Activated CD8-positive, alpha-beta memory T cell treated with anti-CD3 and anti-CD28 coated beads, Interleukin-2, amount 50 U/mL, for 24 hours (primary cell): ENCODE data around the gene KNOP1.
"Not testable (repeated sequence)": the region's sequence is repeated elsewhere in the genome, so short reads cannot be mapped to it uniquely, and the experiment has no call there.

ENCODE experiments used
- DNase-seq: peaks from one replicate; pipeline ENCODE4 v3.0.0-alpha.2; 2020; ENCODE audit errors: extremely low read depth

Gene KNOP1

DNA sequence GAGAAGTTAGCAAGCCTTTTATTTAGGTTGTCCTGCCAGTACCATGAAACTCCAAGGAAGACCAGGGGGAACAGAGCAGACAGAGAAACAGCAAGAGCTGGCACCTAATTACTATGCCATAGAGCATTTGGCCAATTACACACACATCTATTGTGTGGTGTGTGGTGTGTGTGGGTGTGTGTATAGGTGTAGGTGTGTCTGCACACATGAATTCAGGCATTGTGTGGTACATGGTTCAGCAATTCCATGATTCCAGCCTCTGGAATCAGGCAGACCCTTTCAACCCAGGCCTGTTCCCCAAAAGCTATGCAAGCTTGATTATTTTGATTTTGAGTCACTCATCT is 25.8 kb upstream of the KNOP1 start:
- DNase-seq, result no peak

DNA sequence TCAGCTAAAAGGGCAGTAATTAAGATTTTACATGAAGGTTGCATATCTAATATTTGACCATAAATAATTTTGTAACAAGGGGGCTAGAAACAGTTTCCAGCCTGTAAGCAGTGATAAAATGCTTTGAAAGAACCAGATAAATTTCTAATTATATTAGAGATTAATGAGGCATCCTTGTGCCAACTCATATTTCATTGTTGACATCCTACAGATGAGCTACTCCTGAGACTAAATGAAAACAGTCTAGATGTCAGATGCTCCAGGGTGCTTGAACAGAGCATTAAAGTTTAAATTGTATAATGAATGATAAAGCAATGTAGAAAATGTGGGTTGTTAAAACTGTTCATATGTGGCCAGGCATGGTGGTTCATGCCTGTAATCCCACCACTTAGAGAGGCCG is 23.3 kb upstream of the KNOP1 start:
- no peak for DNase-seq

DNA sequence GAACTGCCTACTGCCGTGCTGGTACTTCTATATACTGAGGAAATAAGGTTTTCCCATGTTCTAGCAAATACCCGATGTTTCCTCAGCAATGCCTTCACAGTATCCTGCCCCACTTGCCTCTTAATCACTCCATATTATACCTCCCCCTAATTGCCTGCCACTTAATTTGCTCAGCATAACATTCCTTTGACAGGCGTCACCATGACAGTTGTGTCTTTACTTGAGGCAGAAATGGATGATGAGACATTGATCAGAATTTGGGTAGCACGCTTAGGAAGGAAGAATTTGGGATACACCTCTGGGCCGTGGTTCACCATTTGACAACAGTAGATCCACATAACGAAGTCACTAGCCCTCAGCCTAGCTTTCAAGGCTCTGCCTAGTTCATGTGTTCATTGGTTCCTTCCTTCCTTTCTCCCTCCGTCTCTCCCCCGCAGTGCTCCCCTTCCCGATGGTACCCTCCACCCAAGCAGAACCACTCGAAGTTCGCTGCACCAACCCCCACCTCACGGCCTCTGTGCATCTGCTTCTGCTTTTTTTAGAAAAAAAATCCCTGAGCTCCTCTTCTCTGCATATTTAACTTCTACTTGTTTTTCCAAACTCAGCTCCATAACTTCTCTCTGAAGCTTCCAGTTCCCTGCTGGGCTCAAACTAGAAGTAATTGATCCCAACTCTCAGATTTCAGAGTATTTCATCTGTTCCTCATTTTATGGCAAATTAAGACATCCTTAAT is 19.4 kb upstream of the KNOP1 start:
- DNase-seq, result no peak

DNA sequence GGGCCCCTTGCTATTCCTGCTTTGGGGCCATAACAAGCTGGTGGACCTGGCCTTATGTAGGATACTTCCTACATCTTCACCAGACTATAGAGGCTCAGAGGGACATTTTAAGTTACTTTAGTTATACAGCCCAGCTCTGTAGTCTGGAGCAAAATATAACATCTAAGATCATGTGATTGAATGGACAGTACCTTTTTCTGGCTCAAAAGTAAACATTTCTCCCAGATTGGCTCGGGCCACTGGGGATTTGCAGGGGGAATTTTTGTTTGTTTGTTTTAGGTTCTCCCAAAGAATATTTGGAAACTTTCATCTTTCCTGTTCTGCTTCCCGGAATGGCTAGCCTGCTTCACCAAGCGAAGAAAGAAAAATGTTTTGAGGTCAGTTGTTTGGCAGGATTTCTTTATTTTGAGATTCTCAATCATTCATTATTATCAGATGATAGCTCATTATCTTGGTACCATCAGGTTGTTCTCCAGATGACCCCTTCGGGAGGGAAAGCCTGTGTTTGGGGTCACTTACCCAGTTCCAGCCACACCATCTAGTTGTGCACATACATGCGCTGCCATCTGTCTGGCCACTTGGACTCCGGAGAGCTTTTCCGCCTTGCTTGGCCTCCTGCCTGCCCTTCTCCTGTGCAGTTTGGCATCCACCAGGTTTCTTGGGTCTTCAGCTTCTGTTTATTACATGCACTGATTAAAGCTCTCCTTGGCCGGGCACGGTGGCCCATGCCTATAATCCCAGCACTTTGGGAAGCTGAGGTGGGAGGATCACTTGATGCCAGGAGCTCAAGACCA is 17.2 kb upstream of the KNOP1 start:
- DNase-seq, result no peak

DNA sequence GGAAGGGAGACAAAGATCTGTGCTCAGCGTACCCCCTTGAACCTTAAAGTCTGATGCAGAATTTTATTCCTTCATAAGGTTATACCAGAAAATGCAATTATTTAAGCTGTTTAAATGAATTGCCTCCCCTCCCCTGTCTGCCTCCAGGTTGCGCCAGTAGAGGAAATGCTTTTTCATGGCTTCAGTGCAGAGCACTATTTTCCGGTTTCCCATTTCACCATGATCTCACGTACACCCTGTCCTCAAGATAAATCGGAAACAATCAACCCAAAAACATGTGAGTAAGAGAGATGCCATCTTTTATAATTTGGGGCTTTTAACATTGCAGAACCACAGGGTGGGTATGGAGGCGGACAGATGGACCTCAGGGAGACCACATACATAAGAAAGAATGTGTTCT is 15.5 kb upstream of the KNOP1 start:
- no peak for DNase-seq

DNA sequence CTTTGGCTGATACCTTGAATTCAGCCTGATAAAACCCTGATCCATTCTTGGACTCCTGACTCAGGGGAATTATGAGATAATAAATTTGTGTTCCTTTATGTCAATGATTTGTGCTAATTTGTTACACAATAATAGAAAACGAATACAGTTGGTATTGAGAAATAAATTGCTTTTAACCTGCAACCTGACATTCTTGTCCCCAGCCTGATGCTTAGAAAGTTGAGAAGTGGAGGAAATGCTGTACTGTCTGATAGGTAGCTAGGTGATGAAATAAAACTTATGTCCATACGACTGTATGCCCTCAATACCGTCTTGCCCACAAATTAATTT is 10.6 kb upstream of the KNOP1 start:
- DNase-seq, result no peak

DNA sequence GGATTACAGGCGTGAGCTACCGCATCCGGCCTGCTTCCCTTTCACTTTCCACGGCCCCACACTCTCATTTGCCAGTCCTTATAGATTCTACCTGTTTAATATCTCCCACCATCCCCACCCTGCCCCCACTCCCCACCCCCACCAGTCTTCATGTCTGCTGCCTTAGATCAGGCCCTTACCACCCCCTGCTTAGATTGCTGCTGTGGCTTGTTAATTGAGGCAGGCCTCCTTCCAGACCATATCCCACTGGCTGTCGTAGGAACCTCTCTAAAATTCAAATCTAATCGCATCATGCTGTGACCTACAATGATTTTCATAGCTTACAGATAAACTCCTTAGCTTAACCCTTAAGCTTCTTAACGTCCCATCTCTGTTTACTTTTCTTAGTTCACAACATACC is 5.0 kb upstream of the KNOP1 start:
- DNase-seq, result no peak

DNA sequence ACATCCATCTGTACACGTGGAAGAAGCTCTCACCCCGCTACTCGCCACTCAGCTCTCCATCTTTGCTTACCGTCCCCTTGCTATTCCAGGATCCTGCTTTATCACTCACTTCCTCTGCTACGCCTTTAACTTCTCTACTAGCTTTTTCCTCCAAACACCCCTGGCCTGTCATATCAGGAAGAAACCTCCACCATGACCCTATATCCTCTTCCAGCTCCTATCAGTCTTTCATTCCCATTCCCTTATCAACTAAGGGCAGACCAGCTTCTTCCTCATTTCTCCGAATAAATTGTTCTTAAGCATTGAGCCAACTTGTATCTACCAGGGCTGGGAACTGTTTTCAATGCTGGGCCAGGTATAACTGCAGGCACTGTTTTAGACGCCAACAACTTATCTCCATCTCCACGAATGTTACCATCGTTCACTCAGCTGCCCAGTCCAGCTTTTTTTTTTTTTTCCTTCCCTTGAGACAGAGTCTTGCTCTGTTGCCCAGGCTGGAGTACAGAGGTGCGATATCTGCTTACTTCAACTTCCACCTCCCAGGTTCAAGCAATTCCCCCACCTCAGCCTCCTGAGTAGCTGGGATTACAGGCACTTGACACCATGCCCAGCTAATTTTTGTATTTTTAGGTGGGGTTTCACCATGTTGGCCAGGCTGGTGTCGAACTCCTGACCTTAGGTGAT is 4.4 kb upstream of the KNOP1 start:
- no peak for DNase-seq

DNA sequence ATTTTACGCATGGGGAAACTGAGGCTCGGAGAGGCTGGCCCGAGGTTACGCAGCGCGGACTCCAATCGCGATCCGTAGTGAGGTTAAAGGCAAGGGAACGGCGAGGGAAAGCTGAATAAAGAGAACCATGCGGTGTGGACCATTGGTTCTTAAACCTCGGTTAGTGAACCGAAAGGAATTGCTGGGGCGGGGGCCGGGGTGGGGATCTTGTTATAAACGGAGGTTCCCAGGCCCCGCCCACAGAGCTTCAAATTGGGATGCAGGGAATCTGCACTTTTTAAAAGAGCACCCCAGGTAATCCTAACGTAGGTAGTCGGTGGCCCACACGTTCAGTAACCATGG is 568 bp upstream of the KNOP1 start:
- no peak for DNase-seq

DNA sequence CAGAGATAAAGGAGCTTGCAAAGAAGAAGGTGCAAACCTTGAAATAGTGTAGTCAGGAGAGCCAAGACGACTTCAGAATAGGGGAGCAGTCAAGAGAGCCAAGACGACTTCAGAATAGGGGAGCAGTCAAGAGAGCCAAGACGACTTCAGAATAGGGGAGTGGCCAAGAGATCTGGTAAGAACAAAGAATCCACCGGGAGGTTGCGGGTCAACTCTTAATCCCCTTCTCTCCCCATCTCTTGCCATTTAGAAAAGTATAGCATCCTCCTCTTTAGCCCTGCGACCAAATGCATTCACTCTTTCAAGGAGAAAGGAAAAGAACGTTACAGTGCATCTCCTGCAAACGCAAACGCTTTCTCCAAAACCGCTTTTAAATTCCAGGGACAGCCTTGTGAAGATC is 713 bp downstream of the KNOP1 start:
- no peak for DNase-seq

DNA sequence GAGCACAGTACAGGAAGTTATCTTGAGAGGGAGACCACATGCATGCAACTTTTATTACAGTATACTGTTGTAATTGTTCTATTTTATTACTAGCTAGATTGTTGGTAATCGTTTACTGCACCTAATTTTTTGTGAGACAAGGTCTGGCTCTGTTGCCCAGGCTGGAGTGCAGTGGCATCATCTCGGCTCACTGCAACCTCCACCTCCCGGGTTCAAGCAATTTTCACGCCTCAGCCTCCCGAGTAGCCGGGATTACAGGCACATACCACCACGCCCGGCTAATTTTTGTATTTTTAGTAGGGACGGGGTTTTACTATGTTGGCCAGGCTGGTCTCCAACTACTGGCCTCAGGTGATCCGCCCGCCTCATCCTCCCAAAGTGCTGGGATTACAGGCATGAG is 1.3 kb downstream of the KNOP1 start:
- DNase-seq, result not testable (repeated sequence)

DNA sequence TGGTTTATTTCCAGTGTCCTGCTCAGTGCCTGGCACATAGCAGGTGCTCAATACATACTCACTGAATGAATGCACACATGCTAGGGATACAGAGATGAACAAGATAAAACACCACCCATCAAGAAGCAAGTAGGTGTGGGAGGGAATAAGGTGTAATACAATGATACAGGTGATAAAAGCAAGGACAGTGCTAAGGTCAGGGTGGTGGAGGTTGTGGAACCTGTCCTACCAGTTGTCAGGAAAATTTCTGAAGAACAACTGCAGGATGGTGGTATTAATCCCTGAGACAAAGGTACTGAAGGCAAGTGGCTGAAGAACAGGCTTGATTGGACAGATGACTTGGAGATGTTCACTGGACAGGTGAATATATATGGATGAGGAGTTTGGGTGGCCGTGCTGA is 1.8 kb downstream of the KNOP1 start:
- no peak for DNase-seq

DNA sequence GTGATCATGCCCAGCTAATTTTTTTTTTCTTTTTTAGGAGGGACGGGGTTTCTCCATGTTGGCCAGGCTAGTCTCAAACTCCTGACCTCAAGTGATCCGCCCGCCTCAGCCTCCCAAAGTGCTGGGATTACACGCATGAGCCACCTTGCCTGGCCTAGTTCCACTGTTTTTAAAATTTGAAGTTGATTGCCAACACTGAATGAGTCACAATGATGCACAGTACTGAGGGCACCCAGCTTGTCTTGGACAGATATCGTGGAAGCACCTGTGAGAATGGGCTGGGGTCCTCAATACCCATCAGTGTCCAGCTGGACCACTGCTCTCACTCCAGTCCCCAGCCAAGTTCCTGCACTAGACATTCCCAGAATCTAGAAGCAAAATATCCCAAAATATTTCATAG is 2.5 kb downstream of the KNOP1 start:
- no peak for DNase-seq

DNA sequence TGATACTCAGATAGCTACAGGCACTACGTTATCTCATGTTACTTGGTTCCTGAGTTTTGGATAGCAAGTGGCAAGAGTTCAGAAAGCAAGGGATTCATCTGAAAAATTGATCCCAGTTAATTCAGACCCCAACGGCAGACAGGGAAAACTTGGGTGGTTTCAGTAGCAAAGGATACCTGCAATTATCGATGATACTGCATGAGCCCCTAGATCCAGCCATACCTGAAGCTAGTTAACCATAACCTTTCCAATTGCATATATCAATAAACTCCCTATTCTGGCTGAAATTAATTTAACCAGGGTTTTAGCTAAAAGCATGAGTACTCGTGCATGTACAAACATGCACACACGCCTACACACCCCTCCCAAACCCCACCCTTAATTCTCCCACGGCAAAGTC is 4.3 kb downstream of the KNOP1 start:
- DNase-seq, result no peak

DNA sequence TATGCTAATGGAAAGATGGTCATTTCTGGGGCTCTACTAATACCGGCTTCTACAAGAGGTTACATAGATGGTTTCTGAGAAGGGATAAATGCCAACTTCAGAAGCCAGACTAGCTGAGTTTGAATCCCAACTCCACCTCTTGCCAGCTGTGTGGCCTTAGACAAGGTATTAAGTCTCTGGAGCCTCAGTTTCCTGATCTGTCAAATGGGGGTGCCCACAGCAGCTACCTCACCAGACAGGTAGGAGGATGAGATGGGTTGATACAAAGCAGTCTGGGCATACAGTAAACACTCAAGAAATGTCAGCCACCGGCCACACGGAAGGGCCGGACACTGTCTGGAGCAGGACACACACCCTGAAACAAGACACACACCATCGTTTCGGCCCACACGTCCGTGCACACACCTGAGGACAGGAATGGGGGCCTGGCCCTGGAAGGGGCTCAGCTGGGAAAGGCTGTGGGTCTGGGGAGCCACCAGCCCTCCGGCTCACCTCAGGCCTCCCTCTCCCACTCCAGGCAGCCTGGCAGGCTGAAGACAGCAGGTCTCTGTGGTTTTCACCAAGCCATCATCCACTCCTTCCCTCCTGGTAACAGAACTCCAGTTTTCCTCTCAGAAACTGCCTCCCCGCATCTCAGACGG is 5.5 kb downstream of the KNOP1 start:
- no peak for DNase-seq

DNA sequence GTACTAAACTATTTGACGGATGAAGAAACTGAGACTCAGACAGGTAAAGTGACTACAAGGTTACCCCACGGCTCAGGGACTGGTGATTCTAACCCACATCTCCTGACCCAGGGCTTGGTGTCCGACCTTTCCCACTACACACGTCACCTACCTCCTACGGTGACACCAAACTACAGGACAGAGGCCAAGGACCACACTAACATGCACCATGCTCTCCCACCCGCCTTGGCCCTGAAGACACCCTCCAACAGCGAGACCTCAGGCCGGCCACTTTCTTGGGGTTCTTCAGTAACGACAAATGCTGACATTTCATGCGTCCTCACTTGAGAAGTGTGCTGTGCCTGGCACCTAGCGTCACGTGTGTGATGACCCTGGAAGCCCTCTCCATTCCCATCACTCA is 6.4 kb downstream of the KNOP1 start:
- no peak for DNase-seq

DNA sequence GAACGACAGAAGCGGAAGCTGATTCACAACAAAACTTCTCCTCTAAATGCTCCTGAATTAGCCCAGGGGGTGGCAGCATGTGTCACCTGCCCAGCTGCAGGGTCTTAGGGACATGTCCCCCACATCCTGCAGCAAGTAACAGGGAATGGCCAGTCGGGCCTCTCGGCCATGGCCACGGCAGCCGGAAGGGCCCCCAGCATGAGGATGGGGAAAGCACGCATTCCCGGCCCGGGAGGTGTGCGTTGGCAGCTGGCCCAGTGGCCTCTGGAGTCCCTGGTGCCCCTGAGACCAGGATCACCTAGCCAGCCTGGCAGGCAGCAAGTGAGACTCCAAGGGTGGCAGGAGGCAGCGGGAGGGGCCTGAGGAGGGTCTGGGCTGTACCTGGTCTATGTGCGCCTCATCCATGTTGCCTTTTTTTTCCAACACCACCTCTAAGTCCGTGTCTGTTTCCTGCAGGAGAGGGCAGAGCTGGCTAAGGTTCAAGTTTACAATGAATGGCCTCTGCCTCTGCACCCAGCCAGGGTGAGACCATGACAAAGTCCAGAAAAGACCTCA is 7.0 kb downstream of the KNOP1 start:
- DNase-seq, result no peak

DNA sequence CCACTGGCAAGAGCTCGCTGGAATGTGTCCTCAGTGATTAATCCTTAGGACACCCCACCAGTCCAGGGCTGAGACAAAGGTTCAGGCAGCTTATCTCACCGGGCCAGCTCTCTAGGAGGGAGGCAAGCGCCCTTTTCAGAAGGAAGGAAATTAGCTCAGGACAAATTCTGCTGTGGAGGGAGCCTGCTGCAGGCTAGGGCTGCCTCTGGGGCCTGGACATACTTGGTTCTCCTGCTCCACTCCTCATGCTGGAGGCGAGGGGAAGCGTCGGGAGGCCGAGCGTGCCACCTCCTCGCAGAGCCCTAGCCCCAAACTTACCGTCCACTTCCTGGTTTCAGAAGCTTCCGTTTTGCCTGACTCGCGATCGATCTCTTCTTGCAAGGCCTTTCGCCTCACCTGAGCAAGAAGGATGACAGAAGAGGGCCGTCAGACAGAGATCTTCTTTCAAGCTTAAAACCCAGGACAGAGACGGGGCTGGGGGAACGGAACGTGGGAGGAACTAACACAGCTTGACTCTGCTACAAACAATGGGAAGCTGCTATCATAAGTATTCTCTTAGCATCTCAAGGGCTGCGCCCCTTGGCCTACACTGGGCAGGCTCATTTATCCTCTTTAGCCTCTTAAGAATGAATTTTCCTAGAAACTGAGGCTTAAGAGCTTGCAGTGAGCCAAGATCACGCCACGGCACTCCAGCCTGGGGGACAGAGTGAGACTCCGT is 7.7 kb downstream of the KNOP1 start:
- DNase-seq, result no peak

DNA sequence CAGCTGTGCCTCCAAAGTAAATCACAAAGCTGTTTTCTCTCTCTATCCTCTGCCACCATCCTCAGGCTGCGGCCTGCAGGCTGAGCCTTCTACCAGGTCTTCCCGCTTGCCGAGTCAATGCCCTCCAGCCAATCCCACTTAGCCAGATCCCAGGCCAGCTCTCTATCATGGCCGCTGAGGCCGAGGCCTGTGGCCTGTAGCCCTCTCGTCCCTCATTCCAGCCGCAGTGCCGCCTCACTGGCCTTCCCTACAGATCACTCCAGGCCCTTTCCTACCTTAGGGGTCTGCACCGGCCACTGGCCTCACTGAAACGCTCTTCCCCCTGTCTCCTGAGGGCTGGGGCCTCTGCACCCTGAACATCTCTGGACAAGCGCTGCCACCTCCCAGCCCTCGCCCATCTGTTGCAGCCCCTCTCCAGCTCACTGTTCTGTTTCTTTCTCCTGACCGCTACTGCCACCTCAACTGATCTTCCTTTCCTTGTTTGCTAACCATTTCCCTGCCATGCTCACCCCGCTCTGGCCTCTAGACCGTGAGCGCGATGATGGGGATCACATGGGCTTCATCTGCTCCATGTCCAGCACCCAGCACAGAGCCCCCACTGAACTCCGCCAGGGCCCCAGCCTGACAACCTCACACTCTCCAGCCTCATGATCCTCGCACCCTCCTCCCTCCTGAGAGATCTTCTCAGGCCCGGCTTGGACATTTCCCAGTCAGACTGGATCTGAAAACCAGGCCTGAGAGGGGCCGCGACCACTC is 8.5 kb downstream of the KNOP1 start:
- no peak for DNase-seq

DNA sequence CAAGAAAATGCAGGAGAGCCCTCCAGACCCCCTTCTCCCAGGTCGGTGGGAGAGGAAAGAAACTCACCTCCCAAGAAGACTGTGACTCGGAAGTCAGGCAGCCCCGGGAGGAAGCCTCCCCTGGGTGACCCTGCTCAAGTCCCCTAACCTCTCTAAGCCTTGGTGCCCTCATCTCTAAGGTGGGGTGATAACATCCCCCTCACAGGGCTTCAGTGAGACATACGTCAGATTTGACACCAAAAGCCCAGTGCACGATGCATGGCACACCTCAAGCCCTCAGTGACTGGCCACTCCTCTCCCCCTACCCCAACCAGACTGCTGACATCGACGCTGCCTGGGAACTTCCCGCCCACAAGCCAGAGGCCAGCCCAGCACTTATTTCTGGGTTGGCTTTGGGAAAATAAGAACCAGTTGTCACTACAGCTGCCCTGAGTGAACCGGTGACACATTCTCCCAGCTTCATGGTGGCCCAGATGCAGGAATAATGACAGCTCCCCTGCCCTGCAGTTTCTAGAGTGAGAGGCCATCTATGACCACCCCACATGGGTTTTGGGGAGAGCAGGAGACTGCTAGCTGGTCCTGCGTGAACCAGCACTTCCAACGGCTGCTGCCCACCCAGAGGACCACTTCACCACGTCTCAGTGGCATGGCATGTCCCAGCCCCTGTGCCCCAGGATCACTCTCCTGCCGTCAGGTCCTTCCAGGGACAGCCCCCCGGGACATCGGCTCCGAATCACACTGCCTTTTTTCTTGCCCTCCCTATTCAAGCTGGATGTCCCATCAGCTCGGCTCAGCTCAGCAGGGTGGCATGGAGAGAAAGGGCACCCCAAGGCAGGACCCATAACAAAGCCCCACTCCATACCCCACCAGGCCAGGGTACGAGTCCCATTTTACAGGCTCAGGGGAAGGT is 9.5 kb downstream of the KNOP1 start:
- DNase-seq, result no peak
